Hematopoietic multipotent progenitor cell (in vitro differentiated cells): ENCODE results near the gene POLR2J2. TPM values are rescaled to one million over a fixed set of nuclear protein-coding genes. Genes with fewer than 3 reads are reported as not detected.
"Not testable (repeated sequence)": the region's sequence is repeated elsewhere in the genome, so short reads cannot be mapped to it uniquely, and the experiment has no call there.

Experiments used
- DNase-seq, 3 donors: peaks; one replicate each; pipeline ENCODE4 v3.0.0-alpha.2; 2011 to 2015; ENCODE audit warnings: low read depth in 2 of 3, low spot score in 2 of 3
- total RNA-seq: library from RNA; depleted of rRNA; stranded (reverse); fragments of >200 nt; gene quantifications from one replicate; pipeline ENCODE4 v1.2.3, GENCODE V29; 2012

Gene POLR2J2
- total RNA-seq, 1 donor, result 2.7 TPM

DNA sequence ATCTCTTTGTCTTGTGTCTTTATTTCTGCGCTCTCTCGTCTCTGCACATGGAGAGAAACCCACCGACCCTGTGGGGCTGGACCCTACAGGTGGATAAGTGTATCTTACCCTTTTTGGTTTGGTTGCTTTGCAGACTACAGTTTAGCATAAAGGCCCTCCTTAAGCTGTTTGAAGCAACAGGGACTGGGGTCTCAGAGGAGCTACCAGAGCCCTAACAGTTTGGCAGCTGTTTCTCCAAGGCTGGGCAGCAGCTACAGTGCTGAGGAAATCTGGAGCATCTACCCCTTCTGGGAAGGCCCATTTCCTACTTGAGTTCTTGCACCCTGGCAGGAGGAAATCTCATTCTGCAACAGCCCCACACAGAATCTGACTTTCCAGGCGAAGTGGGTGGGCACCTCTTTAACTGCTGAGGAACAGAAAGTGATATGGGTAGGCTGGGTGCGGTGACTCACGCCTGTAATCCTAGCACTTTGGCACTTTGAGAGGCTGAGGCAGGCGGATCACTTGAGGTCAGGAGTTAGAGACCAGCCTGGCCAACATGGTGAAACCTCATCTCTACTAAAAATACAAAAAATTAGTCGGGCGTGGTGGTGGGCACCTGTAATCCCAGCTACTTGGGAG, 2.1 kb upstream of the POLR2J2 start:
- not testable (repeated sequence) for DNase-seq

DNA sequence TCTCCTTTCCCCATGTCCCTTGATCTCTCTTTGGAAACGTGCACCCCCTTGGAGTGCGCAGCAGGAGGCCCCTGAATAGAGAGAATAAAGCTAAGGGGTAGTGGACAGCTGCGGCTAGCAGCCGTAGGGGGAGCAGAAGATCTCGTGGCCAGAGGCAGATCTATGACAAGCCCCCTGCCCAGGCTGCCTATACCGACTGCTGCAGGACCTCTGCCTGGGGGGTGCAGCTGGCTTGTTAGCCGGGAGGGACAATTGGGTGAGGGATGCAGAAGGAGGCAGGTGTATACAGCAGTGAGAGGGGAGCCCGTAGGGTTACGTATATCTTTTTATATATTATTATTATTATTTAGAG, 469 bp upstream of the POLR2J2 start:
- not testable (repeated sequence) for DNase-seq

GRCh38 chr7:102667523-102667922, 3.9 kb downstream of the POLR2J2 start:
- DNase-seq, result not testable (repeated sequence)

DNA sequence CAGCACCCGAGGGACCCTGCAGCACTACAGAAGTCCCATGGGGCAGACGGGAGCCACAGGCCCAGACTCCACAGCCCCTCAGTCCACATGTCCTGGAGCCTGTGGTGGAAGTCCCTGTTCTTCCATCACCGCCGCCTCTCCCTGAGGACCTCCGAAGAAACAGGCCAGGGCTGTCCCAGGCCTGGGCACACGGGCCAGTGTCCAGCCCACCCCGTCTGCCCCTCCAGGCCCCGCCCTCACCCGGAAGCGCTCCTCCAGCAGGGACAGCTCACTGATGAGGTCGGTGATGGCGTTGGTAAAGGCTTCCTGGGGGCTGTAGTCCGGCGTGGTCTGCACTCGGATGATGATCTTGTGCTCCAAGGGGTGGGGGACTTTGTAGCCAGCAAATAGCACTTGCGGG, 4.6 kb downstream of the POLR2J2 start:
- DNase-seq, result not testable (repeated sequence)

GRCh38 chr7:102664765-102665164, 6.7 kb downstream of the POLR2J2 start:
- not testable (repeated sequence) for DNase-seq

GRCh38 chr7:102649924-102650323, 21.5 kb downstream of the POLR2J2 start, which contains the start of gene SPDYE2B:
SPDYE2B (plus strand) TSS chr7:102650319; CDS start chr7:102652349, 2,030 bp downstream.
- not testable (repeated sequence) for DNase-seq

- DNase-seq, result not testable (repeated sequence)
Observed at GRCh38 chr7:102647813-102648212, 23.6 kb downstream of the POLR2J2 start.

DNA sequence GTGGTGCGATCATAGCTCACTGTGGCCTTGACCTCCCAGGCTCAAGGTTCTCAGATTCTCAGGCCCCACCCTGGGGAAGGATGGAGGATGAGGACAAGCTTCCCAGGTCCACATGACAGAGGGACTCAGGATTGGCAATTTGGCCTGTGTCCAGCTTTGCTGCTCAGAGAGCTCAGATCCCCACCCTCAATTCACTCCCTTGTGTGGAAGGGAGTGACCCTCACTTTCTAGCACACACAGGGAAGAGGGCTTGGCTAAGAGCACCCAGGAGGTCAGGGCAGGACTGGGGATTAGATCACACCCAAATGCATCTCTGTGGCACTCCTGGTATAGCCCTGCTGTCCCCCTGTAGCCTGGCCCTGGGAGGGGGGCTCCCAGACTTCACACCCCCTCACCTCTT, 28.1 kb downstream of the POLR2J2 start:
- not testable (repeated sequence) for DNase-seq

DNA sequence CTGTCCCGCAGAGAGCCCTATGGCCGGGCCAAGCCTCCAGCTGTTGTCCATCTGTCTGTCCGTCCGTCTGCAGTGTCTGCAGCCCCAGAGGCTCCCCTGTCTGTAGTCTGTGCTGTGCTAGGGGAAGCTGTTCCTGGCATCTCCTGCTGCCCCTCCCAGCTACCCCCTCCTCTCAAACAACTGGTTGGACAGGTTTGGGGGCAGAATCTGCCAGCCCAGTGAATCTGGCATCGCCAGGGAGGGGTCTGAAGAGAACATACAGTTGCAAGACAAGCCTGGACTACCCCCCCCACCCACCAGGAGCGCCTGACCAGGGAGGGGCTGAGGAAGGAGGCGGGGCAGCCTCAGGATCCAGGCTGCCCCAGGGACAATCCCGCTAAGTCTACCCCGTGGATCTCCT, 28.8 kb downstream of the POLR2J2 start, which contains the start of gene UPK3BL1:
UPK3BL1 (minus strand) TSS at position 101 of the 400 bp plus-strand sequence; CDS start at position 51, 50 bp downstream.
- DNase-seq, result not testable (repeated sequence)

GRCh38 chr7:102638848-102639247, 32.6 kb downstream of the POLR2J2 start:
- not testable (repeated sequence) for DNase-seq

DNA sequence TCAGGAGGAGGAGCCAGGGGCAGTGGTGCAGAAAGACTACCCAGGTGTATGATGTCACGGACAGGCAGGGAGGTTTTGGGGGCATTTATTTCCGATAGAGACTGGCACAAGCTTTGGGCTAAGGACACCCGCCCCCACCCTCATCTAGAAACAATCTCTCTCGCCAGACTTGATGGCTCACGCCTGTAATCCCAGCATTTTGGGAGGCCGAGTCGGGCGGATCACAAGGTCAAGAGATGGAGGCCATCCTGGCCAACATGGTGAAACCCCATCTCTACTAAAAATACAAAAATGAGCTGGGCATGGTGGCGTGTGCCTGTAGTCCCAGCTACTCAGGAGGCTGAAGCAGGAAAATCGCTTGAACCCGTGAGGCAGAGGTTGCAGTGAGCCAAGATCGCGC, 34.5 kb downstream of the POLR2J2 start:
- DNase-seq, result not testable (repeated sequence)

- not testable (repeated sequence) for DNase-seq
Observed at GRCh38 chr7:102635354-102635753, 36.1 kb downstream of the POLR2J2 start.

- DNase-seq, result not testable (repeated sequence)
Observed at GRCh38 chr7:102634299-102634698, 37.2 kb downstream of the POLR2J2 start.

DNA sequence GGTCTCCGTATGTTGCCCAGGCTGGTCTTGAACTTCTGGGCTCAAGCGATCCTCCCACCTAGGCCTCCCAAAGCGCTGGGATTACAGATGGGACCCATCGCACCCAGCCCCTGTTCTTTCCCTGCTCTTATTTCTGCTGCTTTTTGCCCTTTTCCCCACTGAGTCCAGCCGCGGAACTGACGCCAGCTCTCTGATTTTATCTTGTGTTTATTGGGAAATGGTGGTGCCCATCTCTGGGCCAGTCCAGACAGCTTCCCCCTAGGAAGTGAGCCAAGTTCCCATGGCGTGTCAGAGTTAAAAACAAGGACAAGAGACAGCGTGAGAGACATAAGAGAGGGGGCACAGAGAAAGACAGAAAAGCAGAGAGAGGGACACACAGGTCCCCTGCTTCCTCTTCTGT, 40.8 kb downstream of the POLR2J2 start:
- DNase-seq, result not testable (repeated sequence)

GRCh38 chr7:102627271-102627904, 44.1 kb downstream of the POLR2J2 start:
- DNase-seq, result not testable (repeated sequence)

DNA sequence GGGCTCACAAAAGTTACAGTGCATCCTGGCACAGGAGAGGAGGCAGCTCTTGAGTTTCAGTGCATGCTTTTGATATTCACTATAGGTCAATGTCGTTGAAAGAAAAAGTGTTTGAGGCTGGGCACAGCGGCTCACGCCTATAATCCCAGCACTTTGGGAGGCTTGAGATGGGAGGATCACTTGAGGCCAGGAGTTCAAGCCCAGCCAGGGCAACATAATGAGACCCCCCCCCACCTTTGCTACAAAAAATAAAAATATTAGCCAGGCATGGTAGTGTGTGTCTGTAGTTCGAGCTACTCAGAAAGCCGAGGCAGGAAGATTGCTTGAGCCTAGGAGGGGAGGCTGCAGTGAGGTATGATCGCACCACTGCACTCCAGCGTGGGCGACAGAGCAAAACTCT, 53.3 kb downstream of the POLR2J2 start:
- not testable (repeated sequence) for DNase-seq

DNA sequence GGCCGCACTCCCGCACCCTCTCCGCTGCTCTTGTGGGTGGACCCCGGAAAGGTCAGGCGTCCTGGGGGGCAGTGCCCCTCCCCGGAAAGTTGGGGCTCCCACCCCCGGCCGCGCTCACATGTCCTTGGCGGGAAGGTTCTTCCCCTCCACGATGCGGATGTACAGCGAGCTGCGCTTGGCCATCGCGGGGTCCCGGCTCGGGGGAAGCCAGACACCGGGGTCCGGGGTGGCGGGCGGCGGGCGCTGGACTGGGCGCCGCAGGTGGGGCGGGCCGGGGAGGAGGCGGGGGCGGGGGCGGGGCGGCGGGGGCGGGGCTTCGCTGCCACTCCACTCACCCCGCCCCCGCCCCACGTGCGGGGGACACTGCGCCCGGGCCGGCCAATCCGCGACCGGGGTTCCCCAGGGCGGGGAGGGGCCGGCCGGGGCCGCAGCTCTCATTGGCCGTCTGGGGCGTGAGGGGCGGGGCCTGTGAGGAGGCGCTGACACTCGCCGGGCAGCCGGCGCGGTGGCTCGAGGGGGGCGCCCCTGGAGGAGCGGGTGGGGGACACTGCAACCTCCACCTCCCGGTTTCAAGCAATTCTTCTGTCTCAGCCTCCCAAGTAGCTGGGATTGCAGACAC, 54.8 kb downstream of the POLR2J2 start, which contains the start of gene RASA4:
RASA4 (minus strand) TSS at position 250 of the 619 bp plus-strand sequence; CDS start at position 183, 67 bp downstream.
- not testable (repeated sequence) for DNase-seq
